COLO668 (cell line): ENCODE measurements around the gene UNC93B1.

Experiments
- DNase-seq: peaks from one replicate; lab custom pipeline; 2025; ENCODE audit not compliant: unreplicated experiment; lab: John Stamatoyannopoulos, UW

UNC93B1 gene

DNA sequence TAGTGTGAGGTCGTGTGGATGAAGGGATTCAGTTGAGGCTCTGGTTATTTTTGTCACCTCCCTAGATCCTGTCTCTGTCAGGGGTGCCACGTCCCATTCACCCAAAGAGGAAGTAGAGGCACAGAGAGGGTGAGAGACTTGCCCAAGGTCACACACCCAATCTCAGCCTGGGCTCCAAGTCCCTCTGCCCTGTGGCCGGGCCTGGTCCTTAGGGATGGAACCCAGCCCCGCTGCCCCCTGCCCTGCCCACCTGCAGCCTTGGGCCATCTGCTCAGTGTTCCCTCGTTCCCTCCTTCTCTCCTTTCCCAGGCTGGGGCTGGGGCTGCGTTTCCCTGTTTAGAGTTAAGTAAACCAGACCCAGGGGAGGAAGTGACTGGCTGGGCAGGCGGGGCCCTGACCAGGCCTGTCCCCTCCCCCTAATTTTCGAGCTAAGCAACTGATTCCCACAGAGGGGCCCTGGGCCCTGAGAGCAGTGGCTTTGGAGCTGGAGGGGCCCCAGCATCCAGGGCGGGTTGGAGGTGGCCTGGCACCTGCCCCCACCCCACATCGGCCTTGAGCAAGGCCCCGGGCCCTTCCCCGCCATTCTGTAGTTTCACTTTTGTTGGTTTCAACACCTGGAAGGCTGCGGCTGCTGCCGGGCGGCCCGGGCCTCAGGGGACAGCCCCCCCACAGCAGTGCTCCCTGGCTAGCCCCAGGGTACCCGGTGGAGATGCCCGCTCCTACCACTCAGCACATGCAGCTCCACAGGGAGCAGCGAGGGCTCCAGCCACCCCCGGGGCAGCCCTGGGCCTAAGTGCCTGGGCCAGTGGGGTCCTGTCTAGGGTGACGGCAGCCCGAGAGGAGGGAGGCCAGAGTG, 36.4 kb upstream of the UNC93B1 start:
- DNase-seq, result peak; percentile 73

DNA sequence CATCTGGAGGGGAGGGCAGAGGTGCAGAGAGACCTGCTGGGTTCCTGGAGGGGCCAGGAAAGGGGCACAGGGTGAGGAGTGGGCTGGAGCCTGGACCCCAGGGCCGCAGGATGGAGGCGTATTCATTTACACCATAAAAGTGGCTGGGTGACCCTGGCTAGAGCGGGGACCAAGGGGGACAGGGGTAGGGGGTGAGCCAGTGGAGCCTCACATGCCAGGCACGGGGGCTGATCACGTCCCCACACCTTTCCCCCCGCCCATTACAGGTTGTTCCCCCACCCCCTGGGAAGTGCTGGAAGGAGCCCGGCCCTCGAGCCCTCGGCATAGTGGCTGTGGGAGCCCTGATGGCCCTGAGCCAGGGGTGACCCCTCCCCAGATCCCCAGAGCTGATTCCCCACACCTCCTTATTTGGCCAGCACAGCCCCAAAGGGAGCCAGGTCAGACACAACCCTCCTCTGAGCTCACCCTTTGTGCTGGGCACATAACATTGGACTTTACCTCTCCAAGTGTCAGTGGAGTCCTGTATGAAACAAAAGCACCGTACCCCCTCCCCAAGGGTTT, 35.7 kb upstream of the UNC93B1 start:
- DNase-seq, result peak; percentile 32

DNA sequence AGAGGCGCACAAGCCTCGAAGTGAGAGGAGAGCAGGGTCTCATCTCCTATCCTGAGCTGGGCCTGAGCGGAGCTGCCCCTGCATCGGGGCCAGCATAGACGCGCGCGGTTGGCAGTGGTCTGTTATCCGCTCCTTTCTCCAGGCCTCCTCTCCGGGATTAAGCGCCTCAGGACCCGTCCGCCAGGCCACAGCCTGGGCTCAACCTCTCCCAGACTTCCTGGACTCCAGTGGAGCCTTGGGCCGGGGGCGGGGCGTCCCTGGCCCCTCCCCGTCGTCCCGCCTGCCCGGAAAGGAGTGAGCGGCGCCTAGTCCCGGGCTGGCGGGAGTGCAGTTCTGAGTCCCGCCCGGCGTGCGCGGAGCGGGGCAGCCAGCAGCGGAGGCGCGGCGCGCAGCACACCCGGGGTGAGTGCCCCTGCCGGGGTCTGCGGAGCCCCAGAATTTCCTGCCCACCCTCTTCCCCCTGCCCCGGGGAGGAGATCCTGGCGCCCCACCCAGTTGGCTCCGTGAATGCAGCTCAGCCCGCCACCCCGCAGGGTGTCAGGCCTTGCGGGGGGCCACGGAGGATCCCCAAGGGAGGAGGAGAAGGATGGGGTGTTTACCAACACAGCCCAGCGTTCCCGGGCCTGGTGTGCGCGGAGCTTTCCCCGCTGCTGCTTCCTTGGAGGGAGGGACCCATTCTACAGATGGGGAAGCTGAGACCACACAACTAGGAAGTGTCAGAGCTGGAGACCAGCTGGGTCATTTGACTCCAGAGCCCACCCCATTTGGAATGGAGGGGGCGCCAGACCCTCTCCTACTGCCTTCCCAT, 35.0 kb upstream of the UNC93B1 start, which contains the start of gene TCIRG1:
Gene TCIRG1 (plus strand): TSS at position 308 of the 808 bp plus-strand sequence. CDS start 2,247 bp downstream, outside the sequence.
- peak; percentile 86 for DNase-seq

DNA sequence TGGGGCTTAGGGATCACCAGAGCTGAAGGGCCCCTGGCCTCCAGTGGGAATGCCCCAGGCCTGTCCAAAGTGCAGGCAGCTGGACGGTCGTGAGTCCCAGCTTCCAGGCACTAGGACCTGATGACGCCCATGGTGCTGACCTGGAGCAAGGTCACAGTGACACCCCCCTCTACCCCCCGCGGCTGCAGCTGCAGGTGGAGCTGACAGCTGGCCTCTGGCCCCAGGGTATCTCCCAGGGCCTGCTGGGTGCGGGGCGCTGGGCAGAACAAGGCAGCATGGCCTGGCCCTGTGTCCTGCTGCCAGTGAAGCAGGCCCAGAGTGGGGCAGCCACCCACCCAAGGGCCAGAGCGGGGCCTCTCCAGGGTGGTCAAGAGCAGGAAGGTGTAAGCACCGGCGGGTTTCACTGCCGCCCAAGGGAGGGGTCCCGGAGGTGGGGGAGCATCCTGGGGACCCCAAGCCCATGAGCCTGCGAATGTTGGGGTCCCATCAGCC, 34.4 kb upstream of the UNC93B1 start:
- DNase-seq, result peak; percentile 73

DNA sequence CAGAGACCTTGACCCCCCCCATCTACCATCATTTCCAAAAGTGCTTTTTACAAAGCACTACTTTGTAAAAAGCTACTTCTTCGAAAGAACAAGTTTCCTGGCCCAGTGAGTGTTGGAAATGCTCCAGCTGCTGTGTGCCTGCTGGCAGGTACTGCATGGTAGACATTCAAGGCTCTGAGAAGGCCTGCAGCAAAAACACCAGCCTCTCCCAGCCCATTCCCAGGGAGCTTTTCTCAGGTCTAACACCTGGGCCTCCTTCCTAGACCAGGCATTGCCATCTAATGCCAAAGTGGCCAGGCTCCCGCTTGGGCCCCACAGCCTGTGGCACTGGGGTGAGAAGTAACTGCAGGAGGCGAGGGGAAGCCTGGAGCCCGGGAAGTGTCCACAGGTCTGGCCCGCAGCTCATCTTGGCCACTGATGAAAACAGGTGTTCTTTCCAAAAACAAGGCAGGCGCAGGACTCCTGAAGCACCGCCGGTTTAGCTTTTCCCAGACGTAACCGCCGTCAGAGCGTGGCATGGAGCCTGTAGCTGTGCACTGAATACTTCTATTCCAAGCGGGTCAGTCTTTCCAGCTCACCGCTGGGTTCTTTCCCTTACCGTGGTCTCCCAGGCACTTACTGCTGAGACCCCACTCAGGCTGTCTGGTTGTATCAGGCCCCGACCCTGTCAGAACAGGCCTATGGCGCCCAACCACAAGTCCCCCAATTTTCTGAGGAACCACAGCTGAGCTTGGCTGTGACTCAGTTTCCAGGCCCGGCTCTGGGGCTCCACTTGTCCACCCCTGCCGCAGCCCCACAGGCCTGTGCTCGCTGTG, 33.7 kb upstream of the UNC93B1 start:
- no peak for DNase-seq

DNA sequence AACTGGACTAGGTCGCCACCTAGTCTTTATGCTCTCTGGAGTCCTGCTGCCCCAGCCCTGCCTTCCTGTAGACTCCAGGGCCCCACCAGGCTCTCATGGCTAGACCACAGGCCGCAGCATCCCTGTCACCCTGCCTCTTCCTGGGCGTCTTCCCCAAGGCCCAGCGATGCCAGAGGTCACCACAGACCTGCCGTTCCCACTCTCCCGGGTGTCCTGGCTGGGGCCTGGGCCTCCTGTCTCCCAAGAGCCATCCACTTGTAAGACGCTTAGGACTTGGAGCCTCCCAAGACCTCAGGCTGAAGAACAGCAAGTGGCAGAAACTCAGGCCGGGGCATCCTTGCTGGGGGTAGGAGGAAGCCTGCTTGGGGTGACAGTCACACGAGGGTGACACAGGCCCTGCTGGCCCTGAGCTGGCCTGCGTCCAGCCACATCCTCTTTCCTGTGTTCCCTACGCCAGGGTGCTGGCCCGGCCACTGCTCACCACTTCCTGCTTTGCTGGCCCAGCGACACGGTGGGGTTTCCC, 32.9 kb upstream of the UNC93B1 start:
- DNase-seq, result no peak

DNA sequence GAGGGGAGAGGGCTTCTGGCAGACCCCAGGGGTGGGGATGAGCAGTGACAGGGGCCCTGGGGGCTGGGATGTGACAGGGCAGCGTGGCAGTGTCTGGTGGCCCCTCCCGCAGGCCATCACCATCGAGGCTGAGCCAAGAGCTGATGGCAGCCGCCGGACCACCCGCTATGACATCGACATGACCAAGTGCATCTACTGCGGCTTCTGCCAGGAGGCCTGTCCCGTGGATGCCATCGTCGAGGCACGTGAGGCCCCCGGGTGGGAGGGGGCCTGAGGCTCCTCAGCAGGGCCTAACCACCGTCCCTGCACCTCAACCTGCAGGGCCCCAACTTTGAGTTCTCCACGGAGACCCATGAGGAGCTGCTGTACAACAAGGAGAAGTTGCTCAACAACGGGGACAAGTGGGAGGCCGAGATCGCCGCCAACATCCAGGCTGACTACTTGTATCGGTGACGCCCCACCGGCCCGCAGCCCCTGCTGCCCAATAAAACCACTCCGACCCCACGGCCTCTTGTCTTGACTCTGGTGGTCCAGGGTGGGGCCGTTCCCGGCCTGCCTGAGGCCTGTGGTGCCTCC, 32.3 kb upstream of the UNC93B1 start:
- no peak for DNase-seq

DNA sequence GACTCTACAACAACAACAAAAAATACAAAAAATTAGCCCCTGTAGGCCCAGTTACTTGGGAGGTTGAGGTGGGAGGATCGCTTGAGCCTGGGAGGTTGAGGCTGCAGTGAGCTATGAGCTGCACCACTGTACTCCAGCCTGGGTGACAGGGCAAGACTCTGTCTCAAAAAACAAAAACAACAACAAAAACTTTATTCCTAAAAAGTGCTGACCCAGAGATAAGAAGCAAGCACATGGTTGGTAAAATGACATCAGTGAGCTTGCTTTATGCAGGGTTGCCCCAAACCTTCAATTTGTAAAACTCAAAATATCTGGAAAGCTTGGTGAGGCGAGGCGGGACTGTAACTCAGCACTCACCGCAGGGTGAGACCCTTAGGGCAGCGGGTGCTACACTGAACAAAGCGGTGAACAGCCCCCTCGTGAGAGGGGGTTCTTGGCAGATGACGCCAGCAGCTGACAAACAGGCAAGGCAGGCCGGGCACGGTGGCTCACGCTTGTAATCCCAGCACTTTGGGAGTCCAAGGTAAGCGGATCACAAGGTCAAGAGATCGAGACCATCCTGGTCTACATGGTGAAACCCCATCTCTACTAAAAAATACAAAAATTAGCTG, 31.5 kb upstream of the UNC93B1 start:
- DNase-seq, result no peak

DNA sequence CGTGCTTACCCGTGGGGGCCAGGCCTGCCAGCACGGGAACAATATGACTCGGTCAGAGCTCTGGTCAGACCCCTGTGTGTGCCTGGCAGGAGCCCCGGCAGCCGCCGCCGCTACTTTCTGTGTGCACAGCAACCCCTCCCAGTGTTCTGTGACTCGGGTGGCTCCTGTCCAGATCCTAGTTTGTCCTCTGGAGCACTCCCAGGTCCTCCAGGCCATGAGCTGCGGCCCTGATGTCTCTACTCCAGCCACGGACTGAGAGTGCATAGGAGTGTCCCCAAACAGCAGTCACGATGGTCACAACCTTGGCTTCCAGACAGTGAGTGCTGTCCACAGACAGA, 29.8 kb upstream of the UNC93B1 start:
- no peak for DNase-seq

DNA sequence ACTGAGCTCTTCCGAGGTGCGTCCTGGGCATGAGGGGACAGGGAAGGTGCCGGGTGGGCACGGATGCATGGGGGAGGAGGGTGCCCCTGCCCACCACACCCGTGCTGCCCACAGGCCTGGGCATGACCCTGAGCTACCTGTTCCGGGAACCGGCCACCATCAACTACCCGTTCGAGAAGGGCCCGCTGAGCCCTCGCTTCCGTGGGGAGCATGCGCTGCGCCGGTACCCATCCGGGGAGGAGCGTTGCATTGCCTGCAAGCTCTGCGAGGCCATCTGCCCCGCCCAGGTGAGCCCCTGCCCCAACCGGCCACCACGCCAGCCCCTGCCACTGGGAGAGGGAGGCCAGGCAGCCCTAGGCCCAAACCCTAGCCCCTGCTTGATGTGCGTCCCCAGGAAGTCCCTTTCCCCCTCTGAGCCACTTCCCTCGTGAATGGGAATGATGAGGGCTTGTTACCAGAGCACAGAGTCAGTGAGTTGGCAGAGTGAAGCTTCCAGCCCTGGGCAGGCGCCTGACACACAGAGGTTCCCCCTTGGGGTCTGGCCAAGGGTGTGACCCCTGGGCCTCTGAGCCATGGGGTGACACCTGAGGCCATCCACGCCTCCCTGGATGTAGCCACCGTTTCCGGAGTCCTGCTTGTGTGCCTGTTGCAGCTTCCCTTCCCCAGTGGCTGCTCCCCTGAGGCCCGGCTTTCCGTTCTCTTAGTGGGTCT, 29.3 kb upstream of the UNC93B1 start:
- no peak for DNase-seq

DNA sequence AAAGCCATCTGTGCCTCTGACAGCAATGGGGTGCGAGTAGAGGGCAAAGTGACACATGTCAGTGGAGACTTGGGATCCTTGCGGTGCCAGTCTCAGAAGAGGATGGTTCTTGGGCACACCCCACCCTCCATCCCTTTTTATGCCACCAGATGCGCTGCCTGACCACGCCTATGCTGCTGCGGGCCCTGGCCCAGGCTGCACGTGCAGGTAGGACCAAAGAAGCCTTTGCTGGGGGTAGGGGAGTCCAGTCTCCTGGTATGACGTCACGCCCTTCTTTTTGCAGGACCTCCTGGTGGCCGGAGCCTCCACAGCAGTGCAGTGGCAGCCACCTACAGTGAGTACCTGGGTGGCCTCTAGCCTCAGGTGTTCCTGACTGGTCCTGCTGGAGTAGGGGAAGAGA, 28.1 kb upstream of the UNC93B1 start:
- DNase-seq, result no peak

DNA sequence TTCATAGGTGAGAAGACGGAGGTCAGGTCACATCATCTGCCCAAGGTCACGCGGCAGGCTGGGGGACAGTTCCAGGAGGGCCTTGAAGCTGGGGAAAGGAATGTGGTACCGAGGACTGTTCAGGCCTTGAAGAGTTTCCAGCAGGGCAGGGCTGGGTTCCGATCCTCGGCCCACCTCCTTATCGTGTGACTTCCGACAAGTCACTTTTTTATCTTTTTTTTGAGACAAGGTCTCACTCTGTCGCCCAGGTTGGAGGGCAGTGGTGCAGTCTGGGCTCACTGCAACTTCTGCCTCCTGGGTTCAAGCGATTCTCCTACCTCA, 27.2 kb upstream of the UNC93B1 start:
- DNase-seq, result no peak

DNA sequence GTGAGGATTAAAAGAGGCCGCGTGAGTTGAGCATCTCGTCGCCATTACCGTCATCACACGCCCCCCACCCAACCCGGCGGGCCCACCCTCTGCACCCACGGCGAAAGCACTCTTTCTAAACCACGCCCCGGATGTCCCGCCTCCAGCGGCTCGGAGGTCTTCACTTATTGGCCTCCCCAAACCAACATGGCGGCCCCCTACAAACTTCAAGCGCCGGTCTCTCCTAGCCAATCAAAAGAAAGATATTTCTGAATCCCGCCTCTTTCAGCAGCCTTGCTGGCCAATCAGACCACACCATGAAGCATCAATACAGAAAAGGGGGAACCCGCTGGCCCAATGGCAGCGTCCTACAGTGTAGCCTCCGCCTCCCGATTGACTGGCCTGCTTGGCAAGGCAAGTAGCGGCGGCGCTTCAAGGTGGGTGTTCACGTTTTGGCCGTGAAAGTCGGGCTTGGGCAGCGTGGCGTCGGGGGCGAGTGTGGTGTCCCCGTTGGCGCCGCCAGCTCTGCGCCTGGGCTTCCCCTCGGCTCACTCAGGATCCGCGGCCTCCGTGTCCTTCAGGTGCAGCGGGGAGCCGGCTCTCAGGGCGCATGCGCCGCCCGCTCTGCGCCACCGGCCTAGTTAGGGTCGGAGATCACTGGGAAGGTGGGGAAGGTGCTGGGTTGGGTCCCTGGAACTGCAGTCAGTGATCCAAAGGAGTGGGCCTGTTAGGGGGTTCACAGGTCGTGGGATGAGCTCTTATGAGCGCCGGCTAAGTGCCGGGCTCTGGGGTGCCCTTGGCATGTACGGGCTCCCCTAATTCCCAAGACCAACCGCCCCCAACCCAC, 26.6 kb upstream of the UNC93B1 start, which contains the start of gene NDUFS8:
Gene NDUFS8 (plus strand): TSS at position 364 of the 826 bp plus-strand sequence. CDS start 1,471 bp downstream, outside the sequence.
- DNase-seq, result peak; percentile 96

DNA sequence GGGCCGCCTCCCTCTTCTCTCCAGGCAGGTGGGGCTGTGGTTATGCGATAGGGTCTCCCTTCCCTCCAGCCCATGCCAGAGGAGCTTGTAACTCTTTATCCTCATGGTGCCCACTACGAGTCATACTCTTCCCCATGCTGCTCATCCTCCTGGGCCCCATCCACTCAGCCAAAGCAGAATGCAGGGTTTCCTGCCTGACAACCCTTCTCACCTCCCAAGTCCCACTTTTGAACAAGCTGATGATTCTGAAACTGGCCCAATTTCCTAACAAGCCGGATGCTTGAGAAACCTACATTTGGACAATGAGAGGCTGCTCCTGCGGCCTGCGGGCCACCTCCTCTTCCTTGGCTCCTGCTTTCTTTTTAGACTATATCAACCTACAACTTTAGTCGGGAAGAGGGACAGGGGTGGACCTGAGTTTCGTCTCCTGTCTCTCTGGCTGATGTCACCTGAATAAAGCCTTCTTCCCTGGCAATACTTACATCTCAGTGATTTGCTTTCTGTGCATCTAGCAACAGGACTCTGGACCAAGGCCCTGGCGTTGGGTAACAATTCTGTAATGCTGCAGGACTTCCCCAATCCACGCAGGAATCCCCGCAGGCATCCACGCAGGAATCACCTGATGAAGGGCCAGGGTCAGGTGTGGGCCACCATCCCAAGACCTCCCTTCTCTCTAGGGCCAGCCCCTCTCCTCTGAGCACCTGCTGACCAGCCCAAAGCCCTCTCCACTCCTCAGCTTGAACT, 25.1 kb upstream of the UNC93B1 start:
- DNase-seq, result peak; percentile 12

DNA sequence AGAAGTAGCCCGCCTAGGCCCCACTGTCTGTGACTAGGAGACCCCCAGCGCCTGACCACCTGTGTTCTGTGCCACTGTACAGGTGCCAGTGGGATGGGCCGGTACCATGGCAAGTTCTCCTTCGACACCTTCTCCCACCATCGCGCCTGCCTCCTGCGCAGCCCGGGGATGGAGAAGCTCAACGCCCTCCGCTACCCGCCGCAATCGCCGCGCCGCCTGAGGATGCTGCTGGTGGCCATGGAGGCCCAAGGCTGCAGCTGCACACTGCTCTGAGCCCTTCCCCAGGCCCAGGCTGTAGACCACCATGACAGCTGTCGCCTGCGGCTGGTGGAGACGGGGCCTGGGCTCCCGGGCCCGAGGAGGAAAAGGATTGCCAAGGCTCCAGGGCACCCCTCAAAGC, 23.8 kb upstream of the UNC93B1 start:
- no peak for DNase-seq

DNA sequence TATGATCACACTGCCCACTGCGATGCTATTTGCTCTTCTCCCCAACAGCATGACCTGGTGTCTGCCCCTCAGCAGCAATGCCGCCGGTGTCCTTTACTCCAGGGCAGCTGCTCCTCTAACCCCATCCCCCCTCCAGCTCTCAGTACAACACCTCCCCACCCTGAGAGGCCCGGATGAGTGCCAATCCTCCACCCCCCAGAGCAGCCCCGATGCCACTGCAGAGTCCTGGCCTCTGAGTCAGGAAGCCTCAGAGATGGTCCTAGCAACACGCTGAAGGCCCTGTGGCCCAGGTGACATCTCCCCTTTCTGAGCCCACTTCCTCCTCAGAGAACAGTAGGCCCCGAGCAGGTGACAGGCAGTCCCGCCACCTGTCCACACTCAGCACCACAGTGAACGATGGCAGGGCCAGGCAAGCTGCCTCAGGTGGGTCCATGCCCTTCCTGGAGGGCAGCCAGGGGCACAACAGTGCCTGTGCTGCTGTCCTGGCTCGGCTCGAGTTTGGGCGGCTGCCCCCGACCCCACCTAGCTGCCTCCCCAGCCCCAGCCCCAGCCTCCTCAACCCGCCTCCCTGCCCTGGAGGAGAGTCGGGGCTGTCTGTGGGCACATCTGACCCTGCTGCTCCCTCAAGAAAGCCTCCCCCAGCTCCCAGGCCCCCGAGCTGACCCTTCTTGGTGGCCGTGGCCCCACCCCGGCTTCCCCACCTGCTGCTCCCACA, 22.7 kb upstream of the UNC93B1 start:
- DNase-seq, result peak; percentile 82

DNA sequence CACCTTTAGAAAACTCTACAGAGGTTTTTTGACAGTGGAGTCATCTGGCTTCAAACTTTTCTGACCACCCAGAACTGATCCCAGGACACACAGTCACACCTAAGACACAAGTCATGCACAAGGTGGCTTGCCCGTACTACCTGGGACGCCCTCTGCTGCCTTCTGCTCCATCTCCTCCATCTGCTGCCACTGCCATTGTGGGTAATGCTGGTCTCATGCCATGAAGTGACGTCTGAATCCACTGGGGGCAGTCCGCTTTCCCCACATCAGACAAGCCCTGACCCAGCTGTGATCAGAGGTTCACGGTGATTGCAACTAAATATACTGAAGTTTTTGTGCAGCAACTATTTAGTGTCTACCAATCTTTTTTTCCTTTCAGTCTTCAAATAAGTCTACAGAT, 21.1 kb upstream of the UNC93B1 start:
- DNase-seq, result peak; percentile 8
